ENCODE data around the gene STIMATE.

Gene STIMATE

GRCh38 chr3:52886049-52886730 lies 11.2 kb downstream of the STIMATE start:
- H3K27ac ChIP-seq = no peak overlapping the region
- TF ChIP-seq, protein P1, sequence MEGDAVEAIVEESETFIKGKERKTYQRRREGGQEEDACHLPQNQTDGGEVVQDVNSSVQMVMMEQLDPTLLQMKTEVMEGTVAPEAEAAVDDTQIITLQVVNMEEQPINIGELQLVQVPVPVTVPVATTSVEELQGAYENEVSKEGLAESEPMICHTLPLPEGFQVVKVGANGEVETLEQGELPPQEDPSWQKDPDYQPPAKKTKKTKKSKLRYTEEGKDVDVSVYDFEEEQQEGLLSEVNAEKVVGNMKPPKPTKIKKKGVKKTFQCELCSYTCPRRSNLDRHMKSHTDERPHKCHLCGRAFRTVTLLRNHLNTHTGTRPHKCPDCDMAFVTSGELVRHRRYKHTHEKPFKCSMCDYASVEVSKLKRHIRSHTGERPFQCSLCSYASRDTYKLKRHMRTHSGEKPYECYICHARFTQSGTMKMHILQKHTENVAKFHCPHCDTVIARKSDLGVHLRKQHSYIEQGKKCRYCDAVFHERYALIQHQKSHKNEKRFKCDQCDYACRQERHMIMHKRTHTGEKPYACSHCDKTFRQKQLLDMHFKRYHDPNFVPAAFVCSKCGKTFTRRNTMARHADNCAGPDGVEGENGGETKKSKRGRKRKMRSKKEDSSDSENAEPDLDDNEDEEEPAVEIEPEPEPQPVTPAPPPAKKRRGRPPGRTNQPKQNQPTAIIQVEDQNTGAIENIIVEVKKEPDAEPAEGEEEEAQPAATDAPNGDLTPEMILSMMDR (conservative IDR thresholded peaks at IDR 0.05) = no peak

DNA sequence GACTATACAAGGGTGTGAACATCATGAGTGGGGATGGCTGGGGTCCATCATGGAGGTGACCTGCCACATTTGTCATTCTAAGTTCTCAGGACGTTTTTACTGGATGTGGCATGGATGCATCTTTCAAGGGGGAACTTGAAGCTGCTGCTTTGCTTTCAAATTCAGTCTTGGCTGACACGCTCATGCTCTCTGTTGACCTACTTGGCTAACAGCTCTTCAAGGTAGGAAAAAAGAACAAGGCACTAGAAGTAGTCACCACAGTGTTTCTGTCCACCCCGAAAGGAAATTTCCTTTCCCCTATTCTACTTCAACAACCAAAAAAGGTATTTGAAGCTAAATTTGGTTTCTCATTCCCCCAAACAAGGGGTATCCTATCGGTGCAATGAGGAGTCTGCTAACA lies 15.0 kb downstream of the STIMATE start:
- TF ChIP-seq, protein P1 (conservative IDR thresholded peaks at IDR 0.05) = no peak
- H3K27ac ChIP-seq = no peak overlapping the region

DNA sequence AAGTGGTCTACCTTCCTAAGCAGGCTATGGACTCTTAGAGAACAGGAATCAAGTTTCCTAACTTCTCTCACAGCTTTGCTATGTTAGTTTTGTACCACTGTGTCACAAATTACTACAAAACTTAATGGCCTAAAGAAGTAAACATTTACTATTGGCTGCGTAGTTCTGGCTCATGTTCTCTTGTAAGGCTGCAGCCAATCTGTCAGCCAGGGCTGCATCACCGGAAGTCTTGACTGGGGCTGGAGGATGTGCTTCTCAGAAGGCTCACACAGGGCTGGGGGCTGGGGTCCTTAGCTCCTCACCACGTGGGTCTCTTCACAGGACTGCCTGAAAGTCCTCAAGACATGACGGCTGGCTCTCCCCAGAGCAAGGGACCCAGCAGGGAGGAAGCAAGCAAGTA lies 15.5 kb downstream of the STIMATE start:
- no peak overlapping the region for H3K27ac ChIP-seq

DNA sequence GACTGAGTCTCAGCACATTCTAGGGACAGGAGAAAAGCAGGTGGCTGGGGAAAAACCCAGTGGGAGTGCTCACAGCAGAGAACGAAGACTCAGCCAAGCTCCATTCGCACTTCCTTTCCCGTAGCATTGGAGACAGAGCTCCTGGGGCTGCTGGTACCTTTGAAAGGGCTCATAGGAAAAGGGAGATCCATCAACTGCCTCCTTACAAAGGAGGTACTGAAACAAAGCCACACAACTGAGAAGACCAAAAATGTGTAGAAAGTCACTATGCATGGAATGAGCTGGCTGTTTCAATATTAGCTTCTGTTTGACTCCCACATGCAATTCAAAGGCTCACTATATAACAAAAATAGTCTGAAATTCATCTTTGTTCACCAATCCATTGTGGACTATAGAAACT lies 16.9 kb downstream of the STIMATE start:
- H3K27ac ChIP-seq = no peak overlapping the region
- TF ChIP-seq, protein P1 (conservative IDR thresholded peaks at IDR 0.05) = no peak

More for the DNA sequence above, 15.5 kb downstream of the STIMATE start:
- TF ChIP-seq, protein P1 (conservative IDR thresholded peaks at IDR 0.05) = no peak

- TF ChIP-seq, protein P1 (conservative IDR thresholded peaks at IDR 0.05) = no peak
- no peak overlapping the region for H3K27ac ChIP-seq
Observed at GRCh38 chr3:52880047-52880446, 17.3 kb downstream of the STIMATE start.

- TF ChIP-seq, protein P1 (conservative IDR thresholded peaks at IDR 0.05) = no peak
- no peak overlapping the region for H3K27ac ChIP-seq
Observed at GRCh38 chr3:52879581-52879980, 17.8 kb downstream of the STIMATE start.

DNA sequence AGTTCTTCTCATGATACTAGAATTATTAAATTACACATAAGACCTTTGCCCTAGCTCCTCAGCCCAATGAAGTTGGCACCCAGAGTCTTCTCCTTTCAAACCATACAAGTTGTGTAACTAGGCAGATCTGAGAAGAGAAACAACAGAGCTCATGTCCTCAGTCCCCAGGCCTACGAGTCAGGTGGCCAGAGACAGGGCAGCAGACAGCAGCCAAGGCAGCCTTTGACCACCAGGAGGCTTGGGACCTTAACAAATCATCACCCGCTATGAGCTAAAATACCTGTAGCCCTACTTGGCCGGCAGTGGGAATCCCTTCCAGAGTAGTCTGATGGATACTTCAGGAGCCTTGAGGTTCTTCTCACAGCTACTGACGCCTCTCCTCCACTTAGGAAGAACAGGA lies 18.3 kb downstream of the STIMATE start:
- H3K27ac ChIP-seq = no peak overlapping the region

More for the DNA sequence above, 18.3 kb downstream of the STIMATE start:
- TF ChIP-seq, protein P1 (conservative IDR thresholded peaks at IDR 0.05) = 0 out of 2 replicates have a peak, but pooled peaks have one; percentile 6

All from VCaP (cell line).